ENCODE measurements around the gene CDK4. TPM values are rescaled to one million over a fixed set of nuclear protein-coding genes. Genes with fewer than 3 reads are reported as not detected.

CDK4 gene
- total RNA-seq, 1 experiment from 2014 or later, result 210 TPM

- Histone ChIP-seq H3K4me1 (no peaks in the 10 kb centered on the region), H3K36me3 (ENCODE audit: control insufficient read depth, insufficient read depth, low read length) (no peaks in the 10 kb centered on the region), H3K9me3 (no peaks in the 10 kb centered on the region), H3K4me3 (ENCODE audit: low read depth, low read length) (no peak overlapping the region), H3K27me3 (replicated peaks; ENCODE audit: control insufficient read depth, insufficient read depth, low read length) (no peaks in the 10 kb centered on the region)
- Mint-ChIP-seq H3K9me3 (ENCODE audit: unreplicated experiment) (no peaks in the 10 kb centered on the region), H3K27me3 (ENCODE audit: insufficient read depth, unreplicated experiment) (peaks cover 16% of the 10 kb centered on the region), H3K27ac (ENCODE audit: unreplicated experiment) (no peak overlapping the region), H3K36me3 (ENCODE audit: insufficient read depth, unreplicated experiment) (peaks cover 12% of the 10 kb centered on the region), H3K4me1 (ENCODE audit: low read depth, unreplicated experiment) (no peaks in the 10 kb centered on the region), H3K4me3 (ENCODE audit: unreplicated experiment) (peak overlapping the region; percentile 65)
- DNase-seq, result no peak
- ChIA-PET CTCF (no interaction called here), POLR2A (no interaction called here)
- intact Hi-C loops (cut with micrococcal nuclease; ENCODE audit: unreplicated experiment), result loop anchor here (5.0 kb wide), 1 partner anchor 206 kb away; the partner anchor contains the start of genes DDIT3 and MBD6
- BruUV-seq (replicated peaks), result no TSS peak
- TF ChIP-seq, protein P1, sequence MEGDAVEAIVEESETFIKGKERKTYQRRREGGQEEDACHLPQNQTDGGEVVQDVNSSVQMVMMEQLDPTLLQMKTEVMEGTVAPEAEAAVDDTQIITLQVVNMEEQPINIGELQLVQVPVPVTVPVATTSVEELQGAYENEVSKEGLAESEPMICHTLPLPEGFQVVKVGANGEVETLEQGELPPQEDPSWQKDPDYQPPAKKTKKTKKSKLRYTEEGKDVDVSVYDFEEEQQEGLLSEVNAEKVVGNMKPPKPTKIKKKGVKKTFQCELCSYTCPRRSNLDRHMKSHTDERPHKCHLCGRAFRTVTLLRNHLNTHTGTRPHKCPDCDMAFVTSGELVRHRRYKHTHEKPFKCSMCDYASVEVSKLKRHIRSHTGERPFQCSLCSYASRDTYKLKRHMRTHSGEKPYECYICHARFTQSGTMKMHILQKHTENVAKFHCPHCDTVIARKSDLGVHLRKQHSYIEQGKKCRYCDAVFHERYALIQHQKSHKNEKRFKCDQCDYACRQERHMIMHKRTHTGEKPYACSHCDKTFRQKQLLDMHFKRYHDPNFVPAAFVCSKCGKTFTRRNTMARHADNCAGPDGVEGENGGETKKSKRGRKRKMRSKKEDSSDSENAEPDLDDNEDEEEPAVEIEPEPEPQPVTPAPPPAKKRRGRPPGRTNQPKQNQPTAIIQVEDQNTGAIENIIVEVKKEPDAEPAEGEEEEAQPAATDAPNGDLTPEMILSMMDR (IDR thresholded peaks at IDR 0.05; ENCODE audit: insufficient read depth in 1 of 2, low read depth in 1 of 2, low read length in 1 of 2, severe bottlenecking in 1 of 2, unreplicated experiment in 1 of 2), result no peak
These were observed 24.2 kb downstream of the CDK4 start for GRCh38 chr12:57727758-57728395.

DNA sequence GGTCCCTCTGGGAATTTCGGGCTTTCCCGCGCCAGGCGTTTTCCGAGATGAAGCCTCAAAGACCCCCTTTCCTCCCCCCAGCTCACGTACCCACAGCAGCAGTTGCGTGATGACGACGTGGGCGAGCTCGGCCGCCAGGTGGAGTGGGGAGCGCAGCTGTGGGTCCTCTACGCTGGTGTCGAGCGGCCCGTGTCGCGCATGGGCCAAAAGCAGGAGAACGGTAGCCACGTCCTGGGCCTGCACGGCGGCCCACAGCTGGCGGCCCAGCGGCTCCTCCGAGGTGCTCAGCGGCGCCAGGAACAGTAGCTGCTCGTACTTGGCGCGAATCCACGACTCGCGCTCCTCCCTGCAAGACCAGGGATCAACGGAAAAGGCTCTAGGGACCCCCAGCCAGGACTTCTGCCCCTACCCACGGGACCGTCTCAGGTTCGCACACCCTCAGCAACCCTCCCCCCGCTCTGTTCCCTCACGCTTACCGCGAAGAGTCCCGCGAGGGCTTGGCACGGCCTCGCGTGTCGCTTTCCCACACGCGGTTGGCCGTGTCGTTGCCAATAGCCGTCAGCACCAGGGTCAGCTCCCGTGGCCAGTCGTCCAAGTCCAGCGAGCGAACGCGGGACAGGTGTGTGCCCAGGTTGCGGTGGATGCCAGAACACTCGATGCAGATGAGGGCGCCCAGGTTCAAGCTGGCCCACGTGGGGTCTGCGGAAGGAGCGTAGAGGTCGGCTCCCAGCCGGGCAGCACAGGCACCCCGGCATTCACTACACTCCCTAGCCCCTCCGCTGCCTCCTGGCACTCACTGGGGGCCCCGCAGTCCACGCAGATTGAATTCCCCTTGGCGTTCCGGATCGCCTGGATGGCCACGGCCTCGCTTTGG is 25.0 kb downstream of the CDK4 start:
- Histone ChIP-seq H3K27me3 (replicated peaks; ENCODE audit: control insufficient read depth, insufficient read depth, low read length) (no peaks in the 10 kb centered on the region), H3K9me3 (no peaks in the 10 kb centered on the region), H3K4me3 (ENCODE audit: low read depth, low read length) (peak overlapping the region; percentile 55), H3K4me1 (no peaks in the 10 kb centered on the region), H3K36me3 (ENCODE audit: control insufficient read depth, insufficient read depth, low read length) (no peaks in the 10 kb centered on the region)
- Mint-ChIP-seq H3K4me3 (ENCODE audit: unreplicated experiment) (peak overlapping the region; percentile 85), H3K9me3 (ENCODE audit: unreplicated experiment) (no peaks in the 10 kb centered on the region), H3K4me1 (ENCODE audit: low read depth, unreplicated experiment) (no peaks in the 10 kb centered on the region), H3K27me3 (ENCODE audit: insufficient read depth, unreplicated experiment) (peaks cover 16% of the 10 kb centered on the region), H3K36me3 (ENCODE audit: insufficient read depth, unreplicated experiment) (peaks cover 12% of the 10 kb centered on the region), H3K27ac (ENCODE audit: unreplicated experiment) (no peak overlapping the region)
- POLR2A ChIA-PET, result no interaction called here
- CTCF ChIA-PET, result interaction anchor here (2.0 kb wide), 1 partner anchor 9 kb away, joined by 32 read pairs; no protein-coding TSS in a partner anchor
- no TSS peak for BruUV-seq (replicated peaks)
- TF ChIP-seq, protein P1 (IDR thresholded peaks at IDR 0.05; ENCODE audit: insufficient read depth in 1 of 2, low read depth in 1 of 2, low read length in 1 of 2, severe bottlenecking in 1 of 2, unreplicated experiment in 1 of 2), result no peak
- intact Hi-C loops (cut with micrococcal nuclease; ENCODE audit: unreplicated experiment), result loop anchor here (1.0 to 5.0 kb wide), 2 partner anchors 9 to 205 kb away; partner anchors contain the start of genes DDIT3 and MBD6
- no peak for DNase-seq

GRCh38 chr12:57726151-57726883 is 25.8 kb downstream of the CDK4 start:
- peak overlapping the region; percentile 45 for H3K27ac Mint-ChIP-seq (ENCODE audit: unreplicated experiment)
- no TSS peak for BruUV-seq (replicated peaks)
- H3K4me3 Mint-ChIP-seq (ENCODE audit: unreplicated experiment), result peak overlapping the region; percentile 85
- intact Hi-C loops (cut with micrococcal nuclease; ENCODE audit: unreplicated experiment), result loop anchor here (1.0 to 5.0 kb wide), 2 partner anchors 10 to 204 kb away; partner anchors contain the start of genes DDIT3 and MBD6
- H3K4me1 ChIP-seq, result no peaks in the 10 kb centered on the region
- H3K36me3 Mint-ChIP-seq (ENCODE audit: insufficient read depth, unreplicated experiment), result peaks cover 12% of the 10 kb centered on the region
- no peaks in the 10 kb centered on the region for H3K9me3 Mint-ChIP-seq (ENCODE audit: unreplicated experiment)
- no peaks in the 10 kb centered on the region for H3K4me1 Mint-ChIP-seq (ENCODE audit: low read depth, unreplicated experiment)
- H3K9me3 ChIP-seq, result no peaks in the 10 kb centered on the region
- peak; percentile 83 to 91 for DNase-seq
- H3K27me3 Mint-ChIP-seq (ENCODE audit: insufficient read depth, unreplicated experiment), result peaks cover 12% of the 10 kb centered on the region
- CTCF ChIA-PET, result interaction anchor here (0.6 to 2.0 kb wide), 7 partner anchors 10 to 273 kb away, joined by 3 to 32 read pairs (median 5); partner anchors contain the start of gene TSPAN31
- TF ChIP-seq, protein P1 (IDR thresholded peaks at IDR 0.05; ENCODE audit: insufficient read depth in 1 of 2, low read depth in 1 of 2, low read length in 1 of 2, severe bottlenecking in 1 of 2, unreplicated experiment in 1 of 2), result peak; percentile 76 to 89
- POLR2A ChIA-PET, result no interaction called here
- no peaks in the 10 kb centered on the region for H3K27me3 ChIP-seq (replicated peaks; ENCODE audit: control insufficient read depth, insufficient read depth, low read length)
- H3K36me3 ChIP-seq (ENCODE audit: control insufficient read depth, insufficient read depth, low read length), result no peaks in the 10 kb centered on the region
- peak overlapping the region; percentile 55 for H3K4me3 ChIP-seq (ENCODE audit: low read depth, low read length)
